Measurements from ENCODE around the gene PARD3B.

DNA sequence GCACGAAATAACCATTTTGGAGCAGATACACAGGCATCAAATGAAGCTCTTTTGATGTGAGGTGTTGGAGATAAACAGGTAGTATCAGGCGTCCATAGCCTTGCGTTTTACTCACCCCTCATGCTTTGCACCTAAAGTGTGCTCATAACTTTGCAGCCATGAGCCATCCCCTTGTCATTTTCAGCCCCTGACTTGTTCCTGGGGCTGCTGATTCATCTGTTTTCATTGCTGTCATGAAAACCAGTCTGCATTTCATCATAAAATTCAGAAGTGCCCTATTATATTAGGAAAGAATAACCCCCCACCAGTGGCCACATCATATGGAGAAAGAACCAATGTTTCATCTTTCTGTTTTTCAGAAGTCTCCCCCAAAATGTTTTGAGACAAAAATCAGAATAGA, 807.3 kb downstream of the PARD3B start:
- TF ChIP-seq U2AF1 (optimal IDR thresholded peaks at IDR 0.05; ENCODE audit: low read depth, low read length) (no peak), MXI1 (IDR thresholded peaks at IDR 0.05; ENCODE audit: borderline replicate concordance, low read depth, low read length) (no peak), CBX5 (CRISPR knock-in tag; IDR thresholded peaks at IDR 0.05; ENCODE audit: borderline replicate concordance) (no peak), MXD4 (CRISPR knock-in tag; IDR thresholded peaks at IDR 0.05) (no peak), KDM5B (CRISPR knock-in tag; IDR thresholded peaks at IDR 0.05; ENCODE audit: borderline replicate concordance) (no peak), HMG20B (CRISPR knock-in tag; conservative IDR thresholded peaks at IDR 0.05) (no peak), ZNF605 (CRISPR knock-in tag; IDR thresholded peaks at IDR 0.05) (no peak)
- TF ChIP-seq, protein P1, sequence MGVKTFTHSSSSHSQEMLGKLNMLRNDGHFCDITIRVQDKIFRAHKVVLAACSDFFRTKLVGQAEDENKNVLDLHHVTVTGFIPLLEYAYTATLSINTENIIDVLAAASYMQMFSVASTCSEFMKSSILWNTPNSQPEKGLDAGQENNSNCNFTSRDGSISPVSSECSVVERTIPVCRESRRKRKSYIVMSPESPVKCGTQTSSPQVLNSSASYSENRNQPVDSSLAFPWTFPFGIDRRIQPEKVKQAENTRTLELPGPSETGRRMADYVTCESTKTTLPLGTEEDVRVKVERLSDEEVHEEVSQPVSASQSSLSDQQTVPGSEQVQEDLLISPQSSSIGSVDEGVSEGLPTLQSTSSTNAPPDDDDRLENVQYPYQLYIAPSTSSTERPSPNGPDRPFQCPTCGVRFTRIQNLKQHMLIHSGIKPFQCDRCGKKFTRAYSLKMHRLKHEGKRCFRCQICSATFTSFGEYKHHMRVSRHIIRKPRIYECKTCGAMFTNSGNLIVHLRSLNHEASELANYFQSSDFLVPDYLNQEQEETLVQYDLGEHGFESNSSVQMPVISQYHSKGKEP (CRISPR knock-in tag; IDR thresholded peaks at IDR 0.05), result no peak
- TF ChIP-seq, protein P2, sequence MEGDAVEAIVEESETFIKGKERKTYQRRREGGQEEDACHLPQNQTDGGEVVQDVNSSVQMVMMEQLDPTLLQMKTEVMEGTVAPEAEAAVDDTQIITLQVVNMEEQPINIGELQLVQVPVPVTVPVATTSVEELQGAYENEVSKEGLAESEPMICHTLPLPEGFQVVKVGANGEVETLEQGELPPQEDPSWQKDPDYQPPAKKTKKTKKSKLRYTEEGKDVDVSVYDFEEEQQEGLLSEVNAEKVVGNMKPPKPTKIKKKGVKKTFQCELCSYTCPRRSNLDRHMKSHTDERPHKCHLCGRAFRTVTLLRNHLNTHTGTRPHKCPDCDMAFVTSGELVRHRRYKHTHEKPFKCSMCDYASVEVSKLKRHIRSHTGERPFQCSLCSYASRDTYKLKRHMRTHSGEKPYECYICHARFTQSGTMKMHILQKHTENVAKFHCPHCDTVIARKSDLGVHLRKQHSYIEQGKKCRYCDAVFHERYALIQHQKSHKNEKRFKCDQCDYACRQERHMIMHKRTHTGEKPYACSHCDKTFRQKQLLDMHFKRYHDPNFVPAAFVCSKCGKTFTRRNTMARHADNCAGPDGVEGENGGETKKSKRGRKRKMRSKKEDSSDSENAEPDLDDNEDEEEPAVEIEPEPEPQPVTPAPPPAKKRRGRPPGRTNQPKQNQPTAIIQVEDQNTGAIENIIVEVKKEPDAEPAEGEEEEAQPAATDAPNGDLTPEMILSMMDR (CRISPR knock-in tag; IDR thresholded peaks at IDR 0.05), result no peak

Measured in HepG2 (cell line).